ENCODE results near the gene HIGD1C. TPM values are rescaled to one million over a fixed set of nuclear protein-coding genes. Genes with fewer than 3 reads are reported as not detected.

Gene HIGD1C
- total RNA-seq, 2 experiments from 2014 or later = not detected

GRCh38 chr12:50932787-50933280, 19.5 kb upstream of the HIGD1C start:
- DNase-seq (no peak), ATAC-seq (no peak)
- Mint-ChIP-seq H3K36me3 (ENCODE audit: low read depth) (peaks cover 2% of the 10 kb centered on the region), H3K4me1 (ENCODE audit: low read depth) (no peaks in the 10 kb centered on the region), H3K27me3 (no peaks in the 10 kb centered on the region), H3K27ac (no peak overlapping the region), H3K9me3 (peaks cover 6% of the 10 kb centered on the region), H3K4me3 (no peak overlapping the region)
- TF ChIP-seq CTCF (IDR thresholded peaks at IDR 0.05) = no peak
- CTCF ChIA-PET = no interaction called here
- POLR2A ChIA-PET = no interaction called here
- intact Hi-C loops (cut with micrococcal nuclease) = no loop called here

DNA sequence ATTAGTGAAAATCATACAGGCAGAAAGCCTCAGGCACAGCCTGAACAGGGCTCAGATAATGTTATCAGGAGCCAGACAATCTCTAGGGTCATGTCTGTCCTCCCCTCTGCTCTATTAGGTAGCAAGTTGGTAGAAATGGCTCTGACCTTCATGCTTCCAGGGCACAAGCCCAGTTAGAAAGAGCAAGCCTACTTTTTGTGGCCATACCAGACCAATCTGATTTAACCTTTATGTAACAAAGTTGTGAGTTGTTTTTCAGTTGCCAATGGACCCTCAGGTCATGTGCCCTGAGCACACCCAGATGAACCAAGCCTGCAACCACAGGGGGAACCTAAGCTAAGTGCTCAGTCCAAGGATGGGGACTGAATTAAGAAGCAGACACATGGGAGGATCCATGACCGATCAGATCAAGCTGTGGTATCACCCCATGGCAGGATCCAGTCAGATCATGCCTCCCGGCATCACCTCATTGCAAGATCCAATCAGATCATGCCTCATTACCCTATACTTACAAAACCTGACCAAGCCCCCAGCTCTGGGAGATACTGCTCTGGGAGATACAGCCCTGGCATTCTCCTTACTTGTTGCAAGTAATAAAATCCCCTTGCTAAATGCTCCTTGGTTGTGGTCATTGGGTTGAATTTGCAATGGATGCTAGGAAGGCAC, 18.8 kb upstream of the HIGD1C start:
- H3K9me3 Mint-ChIP-seq = peaks cover 7% of the 10 kb centered on the region
- H3K27me3 Mint-ChIP-seq = no peaks in the 10 kb centered on the region
- CTCF ChIA-PET = no interaction called here
- H3K4me3 Mint-ChIP-seq = no peak overlapping the region
- ATAC-seq (no peak), DNase-seq (no peak)
- peaks cover 3% of the 10 kb centered on the region for H3K36me3 Mint-ChIP-seq (ENCODE audit: low read depth)
- intact Hi-C loops (cut with micrococcal nuclease) = no loop called here
- no peak for TF ChIP-seq CTCF (IDR thresholded peaks at IDR 0.05)
- POLR2A ChIA-PET = no interaction called here
- H3K27ac Mint-ChIP-seq = no peak overlapping the region
- no peaks in the 10 kb centered on the region for H3K4me1 Mint-ChIP-seq (ENCODE audit: low read depth)

DNA sequence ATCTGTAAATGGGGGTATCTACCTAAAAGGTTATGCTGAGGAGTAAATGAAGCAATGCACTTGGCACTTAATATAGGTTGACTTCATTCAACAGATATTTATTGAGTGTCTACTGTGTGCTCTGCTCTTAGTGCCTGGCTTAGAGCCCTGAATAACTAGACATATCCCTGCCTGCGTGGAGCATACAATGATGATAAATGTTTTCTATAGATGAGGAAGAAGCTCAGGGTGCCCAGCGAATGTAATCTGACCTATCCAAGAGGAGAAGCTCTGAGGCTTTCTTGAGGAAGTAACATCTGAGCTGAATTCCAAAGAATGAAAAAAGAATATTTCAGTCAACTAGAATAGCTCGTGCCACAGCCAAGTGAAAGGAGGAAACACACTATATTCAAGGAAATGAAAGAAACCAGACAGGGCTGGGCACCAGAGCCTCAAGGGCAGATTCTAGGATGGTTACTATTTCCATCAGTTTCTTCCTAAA, 17.9 kb upstream of the HIGD1C start:
- Mint-ChIP-seq H3K4me3 (no peak overlapping the region), H3K9me3 (peaks cover 9% of the 10 kb centered on the region), H3K36me3 (ENCODE audit: low read depth) (peaks cover 6% of the 10 kb centered on the region), H3K27me3 (no peaks in the 10 kb centered on the region), H3K4me1 (ENCODE audit: low read depth) (no peaks in the 10 kb centered on the region), H3K27ac (peak overlapping the region; percentile 27)
- no peak for TF ChIP-seq CTCF (IDR thresholded peaks at IDR 0.05)
- ChIA-PET CTCF (no interaction called here), POLR2A (no interaction called here)
- DNase-seq (no peak), ATAC-seq (no peak)
- intact Hi-C loops (cut with micrococcal nuclease) = no loop called here

DNA sequence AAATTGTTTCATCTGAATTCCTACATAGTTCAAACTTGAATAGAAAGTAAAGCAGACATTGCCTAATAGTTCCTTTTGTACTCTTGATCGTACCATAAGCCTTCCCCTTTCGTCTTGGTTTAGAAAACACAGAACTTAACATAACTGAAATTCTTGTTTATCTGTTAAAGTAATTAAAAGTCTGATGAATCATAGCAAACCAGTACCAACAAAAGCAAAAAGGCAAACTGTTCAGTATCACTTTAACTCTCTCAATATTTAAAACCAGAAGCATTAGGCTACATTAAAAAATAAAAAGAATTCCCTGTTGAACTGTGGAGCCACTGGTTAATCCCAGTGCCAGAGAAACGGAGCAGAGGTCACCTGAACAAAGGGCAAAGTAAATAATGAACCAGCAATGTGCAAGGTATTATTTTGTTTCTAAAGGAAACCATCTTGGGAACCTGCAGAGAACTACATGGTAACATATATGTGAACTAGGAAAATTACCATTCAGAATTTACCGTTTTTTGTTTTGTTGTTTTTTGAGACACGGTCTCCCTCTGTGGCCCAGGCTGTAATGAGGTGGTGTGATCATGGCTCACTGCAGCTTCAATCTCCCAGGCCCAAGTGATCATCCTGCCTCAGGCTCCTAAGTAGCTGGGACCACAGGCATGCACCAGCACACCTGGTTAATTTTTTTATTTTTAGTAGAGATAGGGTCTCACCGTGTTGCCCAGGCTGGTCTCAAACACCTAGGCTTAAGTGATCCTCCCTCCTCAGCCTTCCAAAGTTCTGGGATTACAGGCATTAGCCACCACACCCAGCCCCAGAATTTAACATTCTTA, 17.1 kb upstream of the HIGD1C start:
- no peak overlapping the region for H3K27ac Mint-ChIP-seq
- peaks cover 9% of the 10 kb centered on the region for H3K9me3 Mint-ChIP-seq
- ChIA-PET POLR2A (no interaction called here), CTCF (no interaction called here)
- DNase-seq (no peak), ATAC-seq (no peak)
- H3K4me3 Mint-ChIP-seq = no peak overlapping the region
- H3K27me3 Mint-ChIP-seq = no peaks in the 10 kb centered on the region
- intact Hi-C loops (cut with micrococcal nuclease) = no loop called here
- no peak for TF ChIP-seq CTCF (IDR thresholded peaks at IDR 0.05)
- no peaks in the 10 kb centered on the region for H3K4me1 Mint-ChIP-seq (ENCODE audit: low read depth)
- peaks cover 6% of the 10 kb centered on the region for H3K36me3 Mint-ChIP-seq (ENCODE audit: low read depth)

Data from activated CD8-positive, alpha-beta T cell treated with anti-CD3 and anti-CD28 coated beads for 36 hours (primary cell).